HG02884 (cell line): ENCODE measurements around the gene MYOF.

ENCODE experiments used
- ATAC-seq: cut with Tn5 transposase; IDR thresholded peaks from one replicate; pipeline ENCODE4 v1.9.1; 2021; ENCODE audit warnings: mild to moderate bottlenecking, moderate library complexity; ENCODE audit not compliant: unreplicated experiment

The MYOF gene

GRCh38 chr10:93261961-93262610 is 220.0 kb downstream of the MYOF start:
- ATAC-seq: no peak

GRCh38 chr10:93261089-93261488 is 221.0 kb downstream of the MYOF start:
- ATAC-seq: no peak

GRCh38 chr10:93259126-93259525 is 223.0 kb downstream of the MYOF start:
- no peak for ATAC-seq
